Upper lobe of right lung (tissue), 1 donor: ENCODE data around the gene LRRC3C. TPM values are rescaled to one million over a fixed set of nuclear protein-coding genes. Genes with fewer than 3 reads are reported as not detected.
A peak's percentile ranks its signal among the peaks of the same experiment; 100 is the strongest.

Source experiments
- ATAC-seq: fragments of 200-7000 bp; cut with Tn5 transposase; one replicate; pipeline ENCODE4 v1.9.1; 2020; ENCODE audit warnings: mild to moderate bottlenecking, moderate library complexity
- DNase-seq: peaks from one replicate; pipeline ENCODE4 v3.0.0-alpha.2; 2020
- H3K27ac ChIP-seq: fragments of 200-600 bp; one replicate; pipeline ENCODE4 v1.8.0; 2022
- H3K27me3 ChIP-seq: fragments of 200-600 bp; one replicate; pipeline ENCODE4 v1.8.0; 2022; ENCODE audit warnings: mild to moderate bottlenecking
- H3K36me3 ChIP-seq: fragments of 200-600 bp; one replicate; pipeline ENCODE4 v1.8.0; 2022
- H3K4me1 ChIP-seq: fragments of 200-600 bp; one replicate; pipeline ENCODE4 v1.8.0; 2022
- H3K4me3 ChIP-seq: fragments of 200-600 bp; one replicate; pipeline ENCODE4 v1.8.0; 2022; ENCODE audit warnings: mild to moderate bottlenecking
- H3K9me3 ChIP-seq: fragments of 200-600 bp; one replicate; pipeline ENCODE4 v1.8.0; 2022
- CTCF ChIP-seq: fragments of 200-600 bp; IDR thresholded peaks from one replicate; pipeline ENCODE4 v1.8.0; 2022; ENCODE audit warnings: antibody characterized with exemption
- intact Hi-C: fragments of 100-400 bp; cut with DNase I; formaldehyde crosslinking; loops from one replicate; pipeline ENCODE4 v1.11.0; 2022
- total RNA-seq: library from RNA; stranded (reverse); fragmentation: NEBNext Ultra II Directional; extraction: Animal tissue kit (Norgen Biotek cat#: 25700); gene quantifications from one replicate; pipeline ENCODE4 v1.2.1, GENCODE V29; 2021
- donor health status: DM: no; HTN: yes; CAD: no; lungs with severe emphysema.

LRRC3C gene
- total RNA-seq, 1 donor from 2014 or later, result not detected

DNA sequence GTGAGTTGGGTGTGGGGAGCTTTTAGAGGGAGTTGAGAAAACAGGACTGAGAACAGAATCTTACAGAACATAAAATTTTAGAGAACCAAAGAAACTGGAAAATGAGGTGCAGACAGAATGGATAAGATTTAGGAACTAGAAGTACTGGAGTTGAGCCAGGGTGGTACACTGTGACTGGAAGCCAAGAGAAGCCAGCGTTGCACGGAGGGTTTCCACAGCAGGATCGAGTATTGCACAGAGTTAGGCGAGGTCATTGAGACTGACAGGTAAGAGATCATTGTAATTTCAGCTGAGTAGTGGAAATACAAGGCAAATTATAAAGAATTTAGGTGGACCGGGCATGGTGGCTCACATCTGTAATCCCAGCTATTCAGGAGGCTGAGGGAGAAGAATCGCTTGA lies 41.8 kb downstream of the LRRC3C start:
- no peak for TF ChIP-seq CTCF
- intact Hi-C loops, result no loop called here
- peak; percentile 17 for ATAC-seq

DNA sequence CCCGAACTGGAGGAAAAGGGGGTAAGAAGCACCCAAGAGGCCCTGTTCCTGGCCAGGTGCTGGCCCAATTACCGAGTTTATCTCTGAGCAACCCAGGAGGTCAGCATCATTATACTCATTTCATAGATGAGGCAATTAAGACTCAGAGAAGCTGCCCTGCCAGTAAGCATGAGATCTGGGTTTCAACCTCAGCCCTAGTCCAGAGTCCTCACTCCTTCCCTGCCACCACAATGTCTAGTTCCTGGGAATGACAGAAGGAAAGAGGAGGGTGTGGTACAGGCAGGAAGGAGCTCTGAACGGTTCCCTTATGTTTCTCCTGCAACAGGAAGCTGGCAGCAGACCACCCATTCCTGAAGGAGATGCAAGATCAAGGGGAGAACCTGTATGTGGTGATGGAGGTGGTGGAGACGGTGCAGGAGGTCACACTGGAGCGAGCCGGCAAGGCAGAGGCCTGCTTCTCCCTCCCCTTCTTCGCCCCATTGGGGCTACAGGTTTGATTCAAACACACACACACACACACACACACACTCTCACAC lies 42.7 kb downstream of the LRRC3C start:
- Histone ChIP-seq H3K9me3 (no peaks in the 10 kb centered on the region), H3K4me3 (no peak overlapping the region), H3K27ac (no peak overlapping the region), H3K4me1 (no peaks in the 10 kb centered on the region), H3K27me3 (no peaks in the 10 kb centered on the region), H3K36me3 (no peaks in the 10 kb centered on the region)
- intact Hi-C loops, result no loop called here
- ATAC-seq (no peak), DNase-seq (no peak)
- TF ChIP-seq CTCF, result no peak

More for the DNA sequence above, 41.8 kb downstream of the LRRC3C start:
- no peak overlapping the region for H3K4me3 ChIP-seq
- no peaks in the 10 kb centered on the region for H3K27me3 ChIP-seq
- no peak overlapping the region for H3K27ac ChIP-seq
- no peaks in the 10 kb centered on the region for H3K4me1 ChIP-seq
- no peaks in the 10 kb centered on the region for H3K9me3 ChIP-seq
- no peak for DNase-seq
- H3K36me3 ChIP-seq, result no peaks in the 10 kb centered on the region

GRCh38 chr17:39971076-39971603 lies 43.6 kb downstream of the LRRC3C start:
- no peak for ATAC-seq
- Histone ChIP-seq H3K4me1 (no peaks in the 10 kb centered on the region), H3K9me3 (no peaks in the 10 kb centered on the region), H3K36me3 (no peaks in the 10 kb centered on the region), H3K27me3 (no peaks in the 10 kb centered on the region), H3K27ac (no peak overlapping the region), H3K4me3 (no peak overlapping the region)
- no peak for TF ChIP-seq CTCF
- no peak for DNase-seq
- intact Hi-C loops, result no loop called here

DNA sequence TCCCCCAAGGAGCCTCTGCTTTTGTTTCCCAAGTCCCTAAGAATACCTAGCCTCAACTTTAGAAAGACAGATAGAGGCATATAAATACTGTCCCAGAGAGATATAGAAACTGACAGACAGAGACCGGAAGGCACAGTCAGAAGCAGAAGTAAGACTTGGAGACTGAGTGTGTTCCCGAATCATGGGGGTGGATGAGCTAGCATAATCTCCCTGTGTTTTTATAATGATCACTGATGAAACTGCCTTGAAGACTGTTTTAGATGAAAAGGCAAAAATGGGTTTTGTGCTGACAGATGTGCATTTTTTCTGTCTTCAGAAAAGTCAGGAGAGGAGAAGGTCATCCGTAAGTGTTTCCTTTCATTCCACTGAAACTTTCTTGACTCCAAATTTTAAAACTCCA lies 44.7 kb downstream of the LRRC3C start:
- H3K27me3 ChIP-seq, result no peaks in the 10 kb centered on the region

GRCh38 chr17:39973496-39973895 lies 46.0 kb downstream of the LRRC3C start:
- no peaks in the 10 kb centered on the region for H3K27me3 ChIP-seq
- no peak overlapping the region for H3K4me3 ChIP-seq
- H3K9me3 ChIP-seq, result no peaks in the 10 kb centered on the region
- intact Hi-C loops, result no loop called here
- no peaks in the 10 kb centered on the region for H3K36me3 ChIP-seq
- DNase-seq (no peak), ATAC-seq (no peak)
- TF ChIP-seq CTCF, result no peak
- no peak overlapping the region for H3K27ac ChIP-seq
- H3K4me1 ChIP-seq, result no peaks in the 10 kb centered on the region

More for the DNA sequence above, 44.7 kb downstream of the LRRC3C start:
- H3K4me1 ChIP-seq, result no peaks in the 10 kb centered on the region
- H3K4me3 ChIP-seq, result no peak overlapping the region
- ATAC-seq (peak; percentile 64), DNase-seq (no peak)
- no peak overlapping the region for H3K27ac ChIP-seq
- H3K36me3 ChIP-seq, result no peaks in the 10 kb centered on the region
- H3K9me3 ChIP-seq, result no peaks in the 10 kb centered on the region
- TF ChIP-seq CTCF, result no peak
- intact Hi-C loops, result no loop called here

DNA sequence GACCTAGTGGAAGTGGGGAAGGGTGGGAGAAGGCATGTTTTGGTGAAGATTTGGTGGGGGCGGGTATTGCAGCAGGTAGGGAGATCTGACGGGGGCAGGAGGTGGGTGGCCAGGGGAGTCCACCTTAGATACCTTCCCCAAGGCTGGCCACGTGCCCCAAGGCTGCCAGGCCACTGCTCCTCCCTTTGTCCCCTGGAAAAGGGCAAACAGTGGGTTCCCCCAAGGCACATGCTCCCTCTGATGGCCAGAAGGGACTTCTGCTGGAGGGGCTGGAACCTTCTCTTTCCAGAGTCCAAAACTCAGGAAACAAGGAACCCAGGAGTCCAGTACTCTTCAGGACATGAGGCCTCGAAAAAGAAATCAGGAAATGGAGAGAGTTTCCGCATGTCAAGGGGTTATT lies 46.9 kb downstream of the LRRC3C start:
- no peaks in the 10 kb centered on the region for H3K27me3 ChIP-seq
- DNase-seq, result no peak
- no peak for TF ChIP-seq CTCF
- intact Hi-C loops, result no loop called here
- H3K9me3 ChIP-seq, result no peaks in the 10 kb centered on the region
- no peak overlapping the region for H3K4me3 ChIP-seq
- H3K27ac ChIP-seq, result no peak overlapping the region
- peaks cover 3% of the 10 kb centered on the region for H3K4me1 ChIP-seq
- no peak for ATAC-seq
- no peaks in the 10 kb centered on the region for H3K36me3 ChIP-seq
